CD4-positive, alpha-beta memory T cell (primary cell): ENCODE results near the gene KCTD16. TPM values are rescaled to one million over a fixed set of nuclear protein-coding genes. Genes with fewer than 3 reads are reported as not detected.

Experiments used
- CTCF ChIA-PET: fragments of 350-600 bp; sonication (Branson Sonifier 250); formaldehyde crosslinking; loops from one replicate; lab custom pipeline; 2021; ENCODE audit warnings: inconsistent platforms; ENCODE audit not compliant: partially characterized antibody; lab: Charles Lee
- POLR2A ChIA-PET: fragments of 350-600 bp; sonication (Branson Sonifier 250); formaldehyde crosslinking; loops from one replicate; lab custom pipeline; 2021; ENCODE audit not compliant: partially characterized antibody; lab: Charles Lee
- DNase-seq, 5 donors: peaks; one replicate each; pipeline versions ENCODE4 v3.0.0 to v3.0.0-alpha.2; 2020 to 2022; ENCODE audit warnings: mixed read lengths in 1 of 5
- H3K27ac ChIP-seq: one replicate; pipeline ENCODE4 v1.7.0; 2013; ENCODE audit warnings: low read depth, low read length
- H3K27me3 ChIP-seq: 2 replicates; pipeline ENCODE4 v1.7.0; 2013; ENCODE audit warnings: mild to moderate bottlenecking, low read length, moderate library complexity; ENCODE audit not compliant: insufficient read depth
- H3K36me3 ChIP-seq: 2 replicates; pipeline ENCODE4 v1.7.0; 2013; ENCODE audit warnings: mild to moderate bottlenecking, low read length, moderate library complexity; ENCODE audit not compliant: insufficient read depth
- H3K4me1 ChIP-seq: 2 replicates; pipeline ENCODE4 v1.7.0; 2013; ENCODE audit warnings: mild to moderate bottlenecking, low read length, moderate library complexity; ENCODE audit not compliant: insufficient read depth
- H3K4me3 ChIP-seq, 2 donors: one replicate each; pipeline ENCODE4 v1.7.0; 2013; ENCODE audit warnings: low read length in 2 of 2, mild to moderate bottlenecking in 1 of 2
- H3K9me3 ChIP-seq, 2 donors: one replicate each; pipeline ENCODE4 v1.7.0; 2013; ENCODE audit warnings: low read length in 2 of 2, control low read depth in 1 of 2; ENCODE audit not compliant: control insufficient read depth in 1 of 2
- H3K27ac Mint-ChIP-seq, 7 donors: one replicate each; pipeline ENCODE4 v1.8.0; 2020 to 2021; ENCODE audit warnings: mixed read lengths in 7 of 7, mild to moderate bottlenecking in 6 of 7, inconsistent platforms in 3 of 7, moderate library complexity in 3 of 7
- H3K27me3 Mint-ChIP-seq, 2 donors: one replicate each; pipeline ENCODE4 v1.8.0; 2020 to 2021; ENCODE audit warnings: mixed read lengths in 2 of 2
- H3K36me3 Mint-ChIP-seq, 2 donors: one replicate each; pipeline ENCODE4 v1.8.0; 2020 to 2021; ENCODE audit warnings: mixed read lengths in 2 of 2, inconsistent platforms in 1 of 2, mild to moderate bottlenecking in 1 of 2
- H3K4me1 Mint-ChIP-seq, 4 donors: one replicate each; pipeline ENCODE4 v1.8.0; 2020 to 2021; ENCODE audit warnings: mixed read lengths in 4 of 4, mild to moderate bottlenecking in 1 of 4
- H3K4me3 Mint-ChIP-seq, 8 donors: one replicate each; pipeline ENCODE4 v1.8.0; 2020 to 2021; ENCODE audit warnings: mixed read lengths in 8 of 8, mild to moderate bottlenecking in 7 of 8, moderate library complexity in 6 of 8, inconsistent platforms in 3 of 8
- H3K9me3 Mint-ChIP-seq, 8 donors: one replicate each; pipeline ENCODE4 v1.8.0; 2020 to 2021; ENCODE audit warnings: mixed read lengths in 8 of 8, mild to moderate bottlenecking in 5 of 8, inconsistent platforms in 3 of 8, moderate library complexity in 1 of 8
- intact Hi-C: fragments of 100-400 bp; cut with micrococcal nuclease; formaldehyde crosslinking; loops from one replicate; pipeline ENCODE4 v1.15.1; 2023
- polyA plus RNA-seq, 2 donors: library from polyadenylated mRNA; unstranded; fragments of 300-500 nt; fragmentation: Illumina TruSeq; gene quantifications; one replicate each; pipeline ENCODE4 v1.2.3, GENCODE V29; 2021
- total RNA-seq, 2 experiments: library from RNA; stranded (reverse); gene quantifications; one replicate each; pipeline ENCODE4 v1.2.3, GENCODE V29; 2021

The KCTD16 gene
- total RNA-seq (under 1 TPM; 0.14 to 0.20 TPM), polyA plus RNA-seq (under 1 TPM in 1 of 2 donors, not detected in 1; 0.03 TPM)

GRCh38 chr5:144170276-144171024 is at the start of gene KCTD16, which contains the start of gene YIPF5:
Gene KCTD16 (plus strand): TSS chr5:144170873.
Gene YIPF5 (minus strand): TSS chr5:144170659. CDS start chr5:144169955, 704 bp downstream.
- Histone ChIP-seq H3K27ac (peak within 1 kb of the TSS; percentile 92), H3K4me3 (peak within 1 kb of the TSS; percentile 66 to 97), H3K27me3 (no peaks in the 10 kb centered on the region), H3K36me3 (peaks cover 1% of the 10 kb centered on the region), H3K4me1 (peaks cover 44% of the 10 kb centered on the region), H3K9me3 (no peaks in the 10 kb centered on the region)
- peaks cover 18 to 43% of the 10 kb centered on the region in 2 donors for H3K36me3 Mint-ChIP-seq
- H3K9me3 Mint-ChIP-seq, result no peaks in the 10 kb centered on the region
- POLR2A ChIA-PET, result interaction anchor here (0.7 to 7.3 kb wide), 8 partner anchors 14 to 1400 kb away, joined by 3 to 150 read pairs (median 4); partner anchors contain the start of gene NR3C1
- H3K4me3 Mint-ChIP-seq, result peak within 1 kb of the TSS; percentile 84 to 98 (median 93)
- intact Hi-C loops, result loop anchor here (1.0 to 5.0 kb wide), 5 partner anchors 18 to 1400 kb away; partner anchors contain the start of genes ARHGAP26 and NR3C1
- peak; percentile 96 to 99 (median 98) for DNase-seq
- H3K27me3 Mint-ChIP-seq, result no peaks in the 10 kb centered on the region
- peaks cover 27 to 50% (median 45%) of the 10 kb centered on the region in 4 donors for H3K4me1 Mint-ChIP-seq
- H3K27ac Mint-ChIP-seq, result peak within 1 kb of the TSS; percentile 90 to 99 (median 94)
- CTCF ChIA-PET, result interaction anchor here (1.0 to 8.2 kb wide), 7 partner anchors 11 to 767 kb away, joined by 3 to 138 read pairs (median 5); partner anchors contain the start of gene NR3C1

GRCh38 chr5:144121577-144121976 is 49.1 kb upstream of the KCTD16 start:
- intact Hi-C loops, result no loop called here
- DNase-seq, result no peak
- no peaks in the 10 kb centered on the region for H3K4me1 Mint-ChIP-seq
- Histone ChIP-seq H3K4me3 (no peak overlapping the region), H3K4me1 (no peaks in the 10 kb centered on the region), H3K9me3 (no peaks in the 10 kb centered on the region), H3K27me3 (no peaks in the 10 kb centered on the region), H3K36me3 (no peaks in the 10 kb centered on the region), H3K27ac (no peak overlapping the region)
- H3K36me3 Mint-ChIP-seq, result no peaks in the 10 kb centered on the region
- no peaks in the 10 kb centered on the region for H3K27me3 Mint-ChIP-seq
- ChIA-PET POLR2A (no interaction called here), CTCF (interaction anchor here (1.2 to 1.4 kb wide), 2 partner anchors 83 to 1373 kb away, joined by 3 to 4 read pairs; no protein-coding TSS in a partner anchor)
- no peak overlapping the region for H3K4me3 Mint-ChIP-seq
- no peak overlapping the region for H3K27ac Mint-ChIP-seq
- peaks cover 0 to 3% (median 0%) of the 10 kb centered on the region in 8 donors for H3K9me3 Mint-ChIP-seq

GRCh38 chr5:144122081-144122480 is 48.6 kb upstream of the KCTD16 start:
- ChIA-PET POLR2A (no interaction called here), CTCF (interaction anchor here (1.2 to 1.4 kb wide), 2 partner anchors 82 to 1374 kb away, joined by 3 to 4 read pairs; no protein-coding TSS in a partner anchor)

DNA sequence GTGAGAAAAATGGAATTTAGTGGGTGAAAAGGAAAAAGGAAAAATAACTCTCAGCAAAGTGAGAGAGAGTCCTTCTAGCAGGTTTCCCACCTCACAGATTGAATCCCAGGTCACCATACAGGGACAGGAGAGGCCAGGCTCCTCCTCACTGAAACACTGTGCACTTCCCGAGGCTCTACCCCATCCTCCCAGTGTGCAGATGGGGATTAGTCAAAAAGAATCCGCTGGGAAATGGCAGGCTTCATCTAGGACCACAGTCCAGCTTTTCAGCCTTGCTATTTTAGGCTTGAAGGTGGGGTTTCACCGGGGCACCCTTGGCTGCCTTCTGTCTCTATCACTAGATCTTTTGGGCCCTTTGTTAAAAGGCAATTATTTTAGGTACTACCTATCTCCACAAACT is 48.0 kb upstream of the KCTD16 start:
- intact Hi-C loops, result no loop called here
- no peak overlapping the region for H3K4me3 ChIP-seq
- H3K36me3 ChIP-seq, result no peaks in the 10 kb centered on the region
- H3K9me3 ChIP-seq, result no peaks in the 10 kb centered on the region
- H3K4me1 Mint-ChIP-seq, result no peaks in the 10 kb centered on the region
- no peak overlapping the region for H3K27ac Mint-ChIP-seq
- H3K4me1 ChIP-seq, result no peaks in the 10 kb centered on the region
- DNase-seq, result no peak
- no peaks in the 10 kb centered on the region for H3K36me3 Mint-ChIP-seq
- ChIA-PET POLR2A (no interaction called here), CTCF (no interaction called here)
- no peaks in the 10 kb centered on the region for H3K27me3 ChIP-seq
- no peak overlapping the region for H3K4me3 Mint-ChIP-seq
- H3K9me3 Mint-ChIP-seq, result peaks cover 0 to 3% (median 0%) of the 10 kb centered on the region in 8 donors
- no peaks in the 10 kb centered on the region for H3K27me3 Mint-ChIP-seq
- H3K27ac ChIP-seq, result no peak overlapping the region

More at GRCh38 chr5:144122081-144122480, 48.6 kb upstream of the KCTD16 start:
- DNase-seq, result no peak
- H3K27ac Mint-ChIP-seq, result no peak overlapping the region
- Histone ChIP-seq H3K27ac (no peak overlapping the region), H3K36me3 (no peaks in the 10 kb centered on the region), H3K4me3 (no peak overlapping the region), H3K27me3 (no peaks in the 10 kb centered on the region), H3K4me1 (no peaks in the 10 kb centered on the region), H3K9me3 (no peaks in the 10 kb centered on the region)
- no peak overlapping the region for H3K4me3 Mint-ChIP-seq
- no peaks in the 10 kb centered on the region for H3K4me1 Mint-ChIP-seq
- no peaks in the 10 kb centered on the region for H3K36me3 Mint-ChIP-seq
- H3K27me3 Mint-ChIP-seq, result no peaks in the 10 kb centered on the region
- H3K9me3 Mint-ChIP-seq, result peaks cover 0 to 3% (median 0%) of the 10 kb centered on the region in 8 donors
- intact Hi-C loops, result no loop called here

DNA sequence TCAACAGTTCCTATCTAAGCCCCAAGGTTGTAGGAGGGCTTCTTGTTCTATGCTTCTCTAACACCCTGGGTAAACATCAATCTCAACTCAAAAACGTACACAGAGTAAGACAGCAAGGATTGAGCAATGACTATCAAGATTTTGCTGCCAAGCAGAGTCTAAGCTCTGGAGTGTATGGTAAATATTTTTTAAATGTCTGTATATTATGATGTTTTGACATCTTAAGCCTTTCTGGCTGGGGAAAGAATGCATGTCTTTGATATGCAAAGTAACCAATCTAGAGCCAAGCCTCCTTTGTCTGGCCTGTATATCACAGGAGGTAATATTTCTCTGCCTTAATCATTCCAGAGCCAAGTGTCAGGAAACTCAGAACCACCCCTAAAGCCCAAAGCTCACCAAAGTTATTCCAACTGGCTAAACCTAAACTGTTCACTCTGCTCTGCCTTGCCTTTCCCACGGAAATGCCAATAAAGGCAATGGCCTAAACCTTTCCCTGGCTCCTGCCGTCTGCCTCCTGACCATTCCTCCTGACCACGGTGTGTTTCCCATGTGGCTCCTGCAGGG is 45.4 kb upstream of the KCTD16 start:
- CTCF ChIA-PET, result no interaction called here

DNA sequence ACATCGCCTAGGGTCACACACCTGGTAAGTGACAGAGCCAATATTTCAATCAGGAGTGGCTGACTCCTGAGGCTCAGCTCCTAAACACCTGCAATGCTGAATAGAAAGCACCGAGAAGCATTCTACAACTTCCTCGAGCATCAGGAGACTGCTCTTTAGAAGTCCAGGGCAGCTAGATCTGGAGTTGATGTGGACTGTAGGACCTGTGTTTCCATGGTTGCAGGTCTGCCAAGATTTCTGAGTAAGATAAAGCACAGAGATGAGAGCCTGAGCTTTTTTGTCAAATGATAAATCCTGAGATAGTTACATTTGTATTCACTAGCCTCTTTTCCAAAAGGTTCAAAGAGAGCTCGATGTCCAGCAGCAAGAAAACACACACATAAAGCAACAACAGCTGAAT is 44.0 kb upstream of the KCTD16 start:
- H3K4me1 ChIP-seq, result no peaks in the 10 kb centered on the region
- peaks cover 0 to 3% (median 0%) of the 10 kb centered on the region in 8 donors for H3K9me3 Mint-ChIP-seq
- H3K4me3 Mint-ChIP-seq, result no peak overlapping the region
- no peaks in the 10 kb centered on the region for H3K27me3 ChIP-seq
- H3K36me3 Mint-ChIP-seq, result no peaks in the 10 kb centered on the region
- ChIA-PET POLR2A (no interaction called here), CTCF (no interaction called here)
- H3K27ac Mint-ChIP-seq, result no peak overlapping the region
- no peak for DNase-seq
- no peak overlapping the region for H3K4me3 ChIP-seq
- H3K9me3 ChIP-seq, result no peaks in the 10 kb centered on the region
- H3K27me3 Mint-ChIP-seq, result peaks cover 1% of the 10 kb centered on the region in 2 donors
- H3K36me3 ChIP-seq, result no peaks in the 10 kb centered on the region
- intact Hi-C loops, result no loop called here
- no peaks in the 10 kb centered on the region for H3K4me1 Mint-ChIP-seq
- H3K27ac ChIP-seq, result no peak overlapping the region

More for the DNA sequence above, 45.4 kb upstream of the KCTD16 start:
- peaks cover 1% of the 10 kb centered on the region in 2 donors for H3K27me3 Mint-ChIP-seq
- POLR2A ChIA-PET, result no interaction called here
- H3K4me1 Mint-ChIP-seq, result no peaks in the 10 kb centered on the region
- Histone ChIP-seq H3K27ac (no peak overlapping the region), H3K4me3 (no peak overlapping the region), H3K9me3 (no peaks in the 10 kb centered on the region), H3K36me3 (no peaks in the 10 kb centered on the region), H3K4me1 (no peaks in the 10 kb centered on the region), H3K27me3 (no peaks in the 10 kb centered on the region)
- intact Hi-C loops, result no loop called here
- DNase-seq, result no peak
- H3K4me3 Mint-ChIP-seq, result no peak overlapping the region
- H3K36me3 Mint-ChIP-seq, result no peaks in the 10 kb centered on the region
- peaks cover 0 to 3% (median 0%) of the 10 kb centered on the region in 8 donors for H3K9me3 Mint-ChIP-seq
- H3K27ac Mint-ChIP-seq, result no peak overlapping the region

GRCh38 chr5:144128844-144129243 is 41.8 kb upstream of the KCTD16 start:
- H3K27me3 ChIP-seq, result no peaks in the 10 kb centered on the region
- H3K4me1 ChIP-seq, result no peaks in the 10 kb centered on the region
- POLR2A ChIA-PET, result no interaction called here
- CTCF ChIA-PET, result no interaction called here
- H3K27ac Mint-ChIP-seq, result no peak overlapping the region
- H3K4me3 ChIP-seq, result no peak overlapping the region
- H3K9me3 ChIP-seq, result no peaks in the 10 kb centered on the region
- DNase-seq, result no peak
- no peaks in the 10 kb centered on the region for H3K4me1 Mint-ChIP-seq
- H3K27me3 Mint-ChIP-seq, result peaks cover 1% of the 10 kb centered on the region in 2 donors
- no peak overlapping the region for H3K4me3 Mint-ChIP-seq
- H3K36me3 ChIP-seq, result no peaks in the 10 kb centered on the region
- H3K9me3 Mint-ChIP-seq, result peaks cover 0 to 3% (median 0%) of the 10 kb centered on the region in 8 donors
- no peaks in the 10 kb centered on the region for H3K36me3 Mint-ChIP-seq
- no peak overlapping the region for H3K27ac ChIP-seq
- intact Hi-C loops, result no loop called here
